ENCODE measurements around the gene HAVCR2. TPM values are rescaled to one million over a fixed set of nuclear protein-coding genes. Genes with fewer than 3 reads are reported as not detected.
"Not testable (repeated sequence)": the region's sequence is repeated elsewhere in the genome, so short reads cannot be mapped to it uniquely, and the experiment has no call there.

Gene HAVCR2
- total RNA-seq, 1 experiment from 2014 or later = 0.22 TPM

DNA sequence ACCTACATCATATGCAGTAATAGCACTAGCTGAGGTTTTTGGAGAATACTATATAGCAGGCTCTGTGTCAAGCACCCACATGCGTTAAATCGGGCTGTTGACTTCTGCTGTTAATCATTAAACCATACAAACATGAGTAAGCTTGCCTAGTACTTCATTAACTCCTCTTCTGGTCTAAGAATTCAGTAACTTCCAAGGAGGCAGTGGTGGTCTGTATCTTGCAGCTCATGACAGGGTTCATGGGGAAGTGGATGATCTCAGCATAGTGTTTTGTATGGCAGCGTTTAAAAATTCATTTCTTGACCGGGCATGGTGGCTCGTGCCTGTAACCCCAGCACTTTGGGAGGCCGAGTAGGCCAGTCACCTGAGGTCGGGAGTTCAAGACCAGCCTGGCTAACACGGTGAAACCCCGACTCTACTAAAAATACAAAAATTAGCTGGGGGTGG lies 49.7 kb downstream of the HAVCR2 start, which contains the start of gene HAVCR1:
TSS of gene HAVCR1 (minus strand) at position 24 of the 447 bp plus-strand sequence. CDS start 1,173 bp downstream, outside the sequence.
- Histone ChIP-seq H3K79me2 (ENCODE audit: low read length) (no peaks in the 10 kb centered on the region), H3K9me2 (replicated peaks; ENCODE audit: insufficient read depth, low read length) (no peaks in the 10 kb centered on the region), H3K9me3 (ENCODE audit: low read length) (no peaks in the 10 kb centered on the region), H3K4me2 (ENCODE audit: low read depth, low read length, poor library complexity, severe bottlenecking) (no peak within 1 kb of the TSS), H3K9ac (ENCODE audit: low read length) (no peak within 1 kb of the TSS), H4K20me1 (ENCODE audit: insufficient read depth, low read depth, low read length) (no peaks in the 10 kb centered on the region), H2AFZ (ENCODE audit: low read length) (no peak within 1 kb of the TSS), H3K27ac (ENCODE audit: low read length) (no peak within 1 kb of the TSS), H3K36me3 (ENCODE audit: insufficient read depth, low read length) (no peaks in the 10 kb centered on the region), H3K4me3 (ENCODE audit: low read length) (no peak within 1 kb of the TSS), H3K4me1 (ENCODE audit: low read length) (no peaks in the 10 kb centered on the region), H3K27me3 (ENCODE audit: low read length) (no peaks in the 10 kb centered on the region)
- DNase-seq = no peak

DNA sequence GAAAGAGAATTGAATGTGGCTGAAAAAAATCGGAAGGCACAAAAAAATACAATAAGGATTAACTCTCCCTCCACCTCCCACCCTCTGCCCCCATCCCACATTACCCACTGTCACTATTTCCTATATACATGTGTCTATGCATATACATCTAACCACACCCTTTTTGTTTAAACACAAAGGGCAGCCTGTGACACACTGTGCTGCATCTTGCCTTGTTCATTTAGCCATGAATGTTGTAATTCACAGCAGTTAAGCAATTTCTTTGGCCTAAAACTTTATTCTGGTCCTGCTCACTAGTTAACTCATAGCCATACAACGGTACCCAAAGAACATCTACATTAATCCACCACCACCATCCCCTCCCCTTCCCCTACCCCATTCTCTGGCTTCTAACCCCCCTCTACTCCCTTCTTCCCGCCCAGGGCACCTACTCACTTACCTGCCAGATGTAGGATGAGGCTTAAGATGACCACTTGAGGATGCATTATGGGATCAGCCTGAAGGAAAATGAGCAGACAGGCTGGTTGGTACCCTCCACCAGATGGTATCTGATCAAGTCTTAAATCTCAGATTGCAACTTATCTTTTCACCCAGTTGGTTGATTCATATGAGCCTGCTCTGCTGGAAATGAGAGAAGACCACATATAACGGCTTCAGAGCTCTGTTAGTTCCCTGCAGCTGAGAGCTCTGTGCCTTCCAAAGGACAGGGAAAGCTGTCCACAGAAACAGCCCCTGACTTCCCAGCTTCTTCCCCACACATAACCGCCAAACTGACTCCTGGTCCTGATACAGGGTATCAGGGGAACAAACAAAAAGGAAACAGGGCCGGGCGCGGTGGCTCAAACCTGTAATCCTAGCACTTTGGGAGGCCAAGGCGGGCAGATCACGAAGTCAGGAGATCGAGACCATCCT lies 51.1 kb downstream of the HAVCR2 start:
- Histone ChIP-seq H2AFZ (ENCODE audit: low read length) (no peak overlapping the region), H4K20me1 (ENCODE audit: insufficient read depth, low read depth, low read length) (no peaks in the 10 kb centered on the region), H3K4me2 (ENCODE audit: low read depth, low read length, poor library complexity, severe bottlenecking) (no peak overlapping the region), H3K79me2 (ENCODE audit: low read length) (no peaks in the 10 kb centered on the region), H3K36me3 (ENCODE audit: insufficient read depth, low read length) (no peaks in the 10 kb centered on the region), H3K27ac (ENCODE audit: low read length) (no peak overlapping the region), H3K9ac (ENCODE audit: low read length) (no peak overlapping the region), H3K27me3 (ENCODE audit: low read length) (no peaks in the 10 kb centered on the region), H3K9me3 (ENCODE audit: low read length) (no peaks in the 10 kb centered on the region), H3K9me2 (replicated peaks; ENCODE audit: insufficient read depth, low read length) (no peaks in the 10 kb centered on the region), H3K4me1 (ENCODE audit: low read length) (no peaks in the 10 kb centered on the region), H3K4me3 (ENCODE audit: low read length) (no peak overlapping the region)
- DNase-seq = no peak

DNA sequence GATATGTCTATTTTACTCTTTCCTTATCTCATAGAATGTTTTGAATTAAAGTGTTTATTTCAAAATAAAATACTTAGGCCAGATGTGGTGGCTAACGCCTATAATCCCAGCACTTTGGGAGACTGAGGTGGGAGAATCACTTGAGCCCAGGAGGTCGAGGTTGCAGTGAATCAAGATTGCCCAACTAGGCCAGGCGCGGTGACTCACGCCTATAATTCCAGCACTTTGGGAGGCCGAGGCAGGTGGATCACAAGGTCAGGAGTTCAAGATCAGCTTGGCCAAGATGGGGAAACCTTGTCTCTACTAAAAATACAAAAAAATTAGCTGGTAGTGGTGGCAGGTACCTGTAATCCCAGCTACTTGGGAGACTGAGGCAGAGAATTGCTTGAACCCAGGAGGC lies 52.0 kb downstream of the HAVCR2 start:
- H2AFZ ChIP-seq (ENCODE audit: low read length); H4K20me1 ChIP-seq (ENCODE audit: insufficient read depth, low read depth, low read length); H3K27me3 ChIP-seq (ENCODE audit: low read length): not testable (repeated sequence)

DNA sequence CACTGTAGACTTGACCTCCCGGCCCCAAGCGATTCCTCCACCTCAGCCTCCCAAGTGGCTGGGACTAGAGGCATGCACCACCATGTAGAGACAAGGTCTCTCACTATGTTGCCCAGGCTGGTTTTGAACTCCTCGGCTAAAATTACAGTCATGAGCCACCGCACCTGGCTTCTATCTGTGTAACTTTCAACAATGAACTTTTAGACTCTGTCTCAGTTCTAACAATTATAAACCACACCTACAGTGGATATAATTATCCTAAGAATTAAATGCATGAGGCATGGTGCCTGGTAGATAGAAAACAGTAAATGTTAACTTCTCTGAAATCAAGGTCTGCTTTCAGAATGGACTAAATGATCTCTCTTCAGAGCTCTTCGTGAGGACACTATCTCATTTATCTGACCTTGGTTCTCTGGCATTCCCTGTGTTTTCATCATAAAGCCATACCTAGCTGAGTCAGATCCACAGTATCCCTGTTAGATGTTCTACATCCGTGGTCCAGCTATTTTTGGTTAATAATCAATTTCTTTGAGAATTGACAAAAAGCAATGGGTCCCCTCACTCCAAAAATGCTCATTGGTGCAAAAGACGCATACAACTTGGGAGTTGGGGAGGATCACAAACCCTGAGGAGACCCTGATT lies 57.1 kb downstream of the HAVCR2 start:
- H4K20me1 ChIP-seq (ENCODE audit: insufficient read depth, low read depth, low read length) = no peaks in the 10 kb centered on the region
- H3K4me2 ChIP-seq (ENCODE audit: low read depth, low read length, poor library complexity, severe bottlenecking) = no peak overlapping the region
- H3K4me3 ChIP-seq (ENCODE audit: low read length) = no peak overlapping the region
- H3K36me3 ChIP-seq (ENCODE audit: insufficient read depth, low read length) = no peaks in the 10 kb centered on the region
- H3K79me2 ChIP-seq (ENCODE audit: low read length) = no peaks in the 10 kb centered on the region
- peaks cover 3% of the 10 kb centered on the region; the same call in 1 of the 2 replicates for H3K27me3 ChIP-seq (ENCODE audit: low read length)
- no peaks in the 10 kb centered on the region for H3K9me2 ChIP-seq (replicated peaks; ENCODE audit: insufficient read depth, low read length)
- no peak overlapping the region for H2AFZ ChIP-seq (ENCODE audit: low read length)
- no peak for DNase-seq
- H3K27ac ChIP-seq (ENCODE audit: low read length) = no peak overlapping the region
- H3K4me1 ChIP-seq (ENCODE audit: low read length) = no peaks in the 10 kb centered on the region
- no peak overlapping the region for H3K9ac ChIP-seq (ENCODE audit: low read length)
- no peaks in the 10 kb centered on the region for H3K9me3 ChIP-seq (ENCODE audit: low read length)

More for the DNA sequence above, 52.0 kb downstream of the HAVCR2 start:
- not testable (repeated sequence) for H3K4me3 ChIP-seq (ENCODE audit: low read length); H3K79me2 ChIP-seq (ENCODE audit: low read length); H3K36me3 ChIP-seq (ENCODE audit: insufficient read depth, low read length); H3K4me2 ChIP-seq (ENCODE audit: low read depth, low read length, poor library complexity, severe bottlenecking); H3K4me1 ChIP-seq (ENCODE audit: low read length); H3K9me3 ChIP-seq (ENCODE audit: low read length); H3K9me2 ChIP-seq (replicated peaks; ENCODE audit: insufficient read depth, low read length); DNase-seq; H3K9ac ChIP-seq (ENCODE audit: low read length); H3K27ac ChIP-seq (ENCODE audit: low read length)

DNA sequence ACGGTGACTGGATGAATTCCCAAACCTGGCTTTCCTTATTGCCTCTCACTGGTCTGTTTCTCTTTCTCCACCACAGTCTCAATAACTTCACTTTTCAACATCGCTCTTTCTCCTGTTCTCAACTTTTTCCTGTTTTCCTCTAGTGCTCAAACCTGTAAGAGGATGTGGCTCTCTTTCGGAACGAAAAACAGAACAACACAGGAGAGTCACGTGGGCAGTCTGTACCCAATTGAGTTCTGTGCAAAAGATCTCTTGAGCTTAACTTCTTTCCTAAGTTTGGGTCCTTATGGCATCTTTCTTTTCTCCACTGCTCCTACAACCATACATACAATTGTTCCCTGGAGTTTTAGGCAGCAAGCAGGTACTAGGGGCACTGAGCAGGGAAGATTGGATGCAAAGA lies 58.8 kb downstream of the HAVCR2 start:
- Histone ChIP-seq H2AFZ (ENCODE audit: low read length) (no peak overlapping the region), H4K20me1 (ENCODE audit: insufficient read depth, low read depth, low read length) (no peaks in the 10 kb centered on the region), H3K4me3 (ENCODE audit: low read length) (no peak overlapping the region), H3K27ac (ENCODE audit: low read length) (no peak overlapping the region), H3K9ac (ENCODE audit: low read length) (no peak overlapping the region), H3K4me1 (ENCODE audit: low read length) (no peaks in the 10 kb centered on the region), H3K9me3 (ENCODE audit: low read length) (no peaks in the 10 kb centered on the region), H3K79me2 (ENCODE audit: low read length) (no peaks in the 10 kb centered on the region), H3K27me3 (ENCODE audit: low read length) (peaks cover 3% of the 10 kb centered on the region; the same call in 1 of the 2 replicates), H3K36me3 (ENCODE audit: insufficient read depth, low read length) (no peaks in the 10 kb centered on the region), H3K4me2 (ENCODE audit: low read depth, low read length, poor library complexity, severe bottlenecking) (no peak overlapping the region), H3K9me2 (replicated peaks; ENCODE audit: insufficient read depth, low read length) (no peaks in the 10 kb centered on the region)
- DNase-seq = no peak

DNA sequence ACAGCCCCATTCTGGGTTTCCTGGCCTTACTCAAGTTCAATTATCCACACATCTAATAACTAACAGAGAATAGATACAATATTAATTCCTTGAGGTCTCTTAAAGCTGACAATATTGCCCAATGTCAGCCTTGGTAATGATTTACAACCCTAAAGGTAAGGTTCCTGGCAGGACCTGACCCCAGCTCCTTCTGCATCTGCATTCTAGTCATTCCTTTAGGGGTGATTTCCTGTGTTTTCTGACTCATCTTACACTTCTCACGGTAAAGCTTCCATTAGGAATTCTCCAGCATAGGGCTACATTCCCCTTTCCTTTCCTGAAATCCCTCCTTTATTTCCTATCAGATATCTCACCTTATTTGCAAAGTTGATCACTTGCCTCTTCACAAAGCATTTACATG lies 59.2 kb downstream of the HAVCR2 start:
- Histone ChIP-seq H3K36me3 (ENCODE audit: insufficient read depth, low read length) (no peaks in the 10 kb centered on the region), H3K4me2 (ENCODE audit: low read depth, low read length, poor library complexity, severe bottlenecking) (no peak overlapping the region), H3K4me1 (ENCODE audit: low read length) (no peaks in the 10 kb centered on the region), H3K79me2 (ENCODE audit: low read length) (no peaks in the 10 kb centered on the region), H4K20me1 (ENCODE audit: insufficient read depth, low read depth, low read length) (no peaks in the 10 kb centered on the region), H3K27me3 (ENCODE audit: low read length) (peaks cover 3% of the 10 kb centered on the region; the same call in 1 of the 2 replicates), H3K9me3 (ENCODE audit: low read length) (no peaks in the 10 kb centered on the region), H3K27ac (ENCODE audit: low read length) (no peak overlapping the region), H3K9ac (ENCODE audit: low read length) (no peak overlapping the region), H3K9me2 (replicated peaks; ENCODE audit: insufficient read depth, low read length) (no peaks in the 10 kb centered on the region), H3K4me3 (ENCODE audit: low read length) (no peak overlapping the region), H2AFZ (ENCODE audit: low read length) (no peak overlapping the region)
- DNase-seq = no peak

DNA sequence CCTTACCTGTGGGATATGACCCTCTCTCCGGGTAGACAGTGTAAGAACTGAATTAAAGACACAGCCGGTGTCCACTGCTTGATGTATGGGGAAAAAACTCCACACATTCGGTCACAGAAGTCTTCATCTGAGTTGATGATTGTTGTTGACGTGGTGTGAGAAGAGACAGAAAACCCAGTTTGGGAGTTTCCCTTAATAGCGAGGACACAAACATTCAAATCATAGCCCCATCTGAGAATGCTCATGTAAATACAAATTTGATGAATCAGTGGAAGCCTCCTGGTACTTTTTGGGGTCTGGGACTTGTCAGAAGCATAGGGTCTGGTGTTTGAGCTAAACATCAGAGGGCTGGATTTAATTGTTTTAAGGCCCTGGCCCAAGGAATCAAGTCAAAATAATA lies 60.9 kb downstream of the HAVCR2 start:
- Histone ChIP-seq H3K27ac (ENCODE audit: low read length) (no peak overlapping the region), H3K9me3 (ENCODE audit: low read length) (no peaks in the 10 kb centered on the region), H3K79me2 (ENCODE audit: low read length) (no peaks in the 10 kb centered on the region), H4K20me1 (ENCODE audit: insufficient read depth, low read depth, low read length) (no peaks in the 10 kb centered on the region), H2AFZ (ENCODE audit: low read length) (no peak overlapping the region), H3K4me1 (ENCODE audit: low read length) (no peaks in the 10 kb centered on the region), H3K4me2 (ENCODE audit: low read depth, low read length, poor library complexity, severe bottlenecking) (no peak overlapping the region), H3K36me3 (ENCODE audit: insufficient read depth, low read length) (no peaks in the 10 kb centered on the region), H3K27me3 (ENCODE audit: low read length) (peaks cover 3% of the 10 kb centered on the region; the same call in 1 of the 2 replicates), H3K9me2 (replicated peaks; ENCODE audit: insufficient read depth, low read length) (no peaks in the 10 kb centered on the region), H3K4me3 (ENCODE audit: low read length) (no peak overlapping the region), H3K9ac (ENCODE audit: low read length) (no peak overlapping the region)
- no peak for DNase-seq

DNA sequence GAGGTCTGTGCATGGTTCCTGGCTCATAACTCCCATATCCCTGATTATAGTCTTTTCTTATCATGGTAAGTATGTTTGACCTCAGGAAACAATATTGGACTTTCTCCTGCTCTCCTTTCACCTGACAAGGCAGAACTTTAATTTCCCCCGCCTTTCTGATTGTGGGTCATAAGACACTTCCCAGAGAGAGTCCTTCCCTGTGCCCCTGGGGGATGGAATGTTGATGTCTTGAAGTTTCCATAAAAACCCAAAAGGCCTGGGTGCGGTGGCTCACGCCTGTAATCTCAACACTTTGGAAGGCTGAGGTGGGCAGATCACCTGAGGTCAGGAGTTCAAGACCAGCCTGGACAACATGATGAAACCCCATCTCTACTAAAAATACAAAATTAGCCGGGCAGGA lies 61.8 kb downstream of the HAVCR2 start:
- H3K36me3 ChIP-seq (ENCODE audit: insufficient read depth, low read length); DNase-seq; H3K27me3 ChIP-seq (ENCODE audit: low read length); H3K4me1 ChIP-seq (ENCODE audit: low read length); H2AFZ ChIP-seq (ENCODE audit: low read length); H4K20me1 ChIP-seq (ENCODE audit: insufficient read depth, low read depth, low read length); H3K4me3 ChIP-seq (ENCODE audit: low read length); H3K9ac ChIP-seq (ENCODE audit: low read length); H3K9me3 ChIP-seq (ENCODE audit: low read length); H3K27ac ChIP-seq (ENCODE audit: low read length); H3K4me2 ChIP-seq (ENCODE audit: low read depth, low read length, poor library complexity, severe bottlenecking); H3K79me2 ChIP-seq (ENCODE audit: low read length); H3K9me2 ChIP-seq (replicated peaks; ENCODE audit: insufficient read depth, low read length): not testable (repeated sequence)
